HepG2 (cell line): Measurements from ENCODE around the gene ACADS. TPM values are rescaled to one million over a fixed set of nuclear protein-coding genes. Genes with fewer than 3 reads are reported as not detected.

Experiments used
- ATF7 ChIP-seq, 2 experiments: fragments of 450-650 bp in 1 of 2; sonication (generic) in 1 of 2; formaldehyde crosslinking in 1 of 2; IDR thresholded peaks; 2 replicates each; pipeline versions ENCODE4 v1.4.0 to v1.6.1; 2016 to 2020; ENCODE audit warnings: antibody characterized with exemption in 1 of 2, mild to moderate bottlenecking in 1 of 2, missing genetic modification reagents in 1 of 2
- ATRX ChIP-seq: sonication (generic); formaldehyde crosslinking; IDR thresholded peaks from 2 replicates; pipeline ENCODE4 v1.4.0; 2020; ENCODE audit warnings: missing genetic modification reagents, borderline replicate concordance
- CAMTA2 ChIP-seq: sonication (generic); formaldehyde crosslinking; IDR thresholded peaks from 2 replicates; pipeline ENCODE4 v1.4.0; 2020; ENCODE audit warnings: mild to moderate bottlenecking, missing genetic modification reagents, borderline replicate concordance
- GMEB1 ChIP-seq: sonication (generic); formaldehyde crosslinking; IDR thresholded peaks from 2 replicates; pipeline ENCODE4 v1.5.1; 2020; ENCODE audit warnings: missing genetic modification reagents, mild to moderate bottlenecking, borderline replicate concordance
- JARID2 ChIP-seq: sonication (generic); formaldehyde crosslinking; IDR thresholded peaks from 2 replicates; pipeline ENCODE4 v1.8.1; 2023; ENCODE audit warnings: missing genetic modification reagents, inconsistent platforms; ENCODE audit not compliant: insufficient replicate concordance
- KDM4B ChIP-seq: sonication (generic); formaldehyde crosslinking; IDR thresholded peaks from 2 replicates; pipeline ENCODE4 v1.4.0; 2020; ENCODE audit warnings: missing genetic modification reagents
- PRPF4 ChIP-seq: fragments of 200-400 bp; formaldehyde crosslinking; IDR thresholded peaks from 2 replicates; pipeline ENCODE4 v1.6.1; 2016; ENCODE audit warnings: low read length, low read depth; ENCODE audit not compliant: poor library complexity, severe bottlenecking
- SMAD3 ChIP-seq: sonication (generic); formaldehyde crosslinking; IDR thresholded peaks from 2 replicates; pipeline ENCODE4 v1.4.0; 2020; ENCODE audit warnings: missing genetic modification reagents
- SNAI1 ChIP-seq: sonication (generic); formaldehyde crosslinking; IDR thresholded peaks from 2 replicates; pipeline ENCODE4 v1.5.0; 2020; ENCODE audit warnings: mild to moderate bottlenecking, missing genetic modification reagents, borderline replicate concordance
- SP4 ChIP-seq: sonication (generic); formaldehyde crosslinking; IDR thresholded peaks from 2 replicates; pipeline ENCODE4 v1.8.1; 2023; ENCODE audit warnings: mild to moderate bottlenecking, missing genetic modification reagents
- TBP ChIP-seq: sonication (generic); formaldehyde crosslinking; IDR thresholded peaks from 2 replicates; pipeline ENCODE4 v1.5.0; 2020; ENCODE audit warnings: missing genetic modification reagents
- ZEB1 ChIP-seq: IDR thresholded peaks from 2 replicates; pipeline ENCODE4 v1.6.1; 2012; ENCODE audit warnings: mild to moderate bottlenecking, low read depth, inconsistent platforms; ENCODE audit not compliant: insufficient replicate concordance
- ZMYM4 ChIP-seq: sonication (generic); formaldehyde crosslinking; IDR thresholded peaks from 2 replicates; pipeline ENCODE4 v1.8.1; 2023; ENCODE audit warnings: mild to moderate bottlenecking, missing genetic modification reagents
- ZNF510 ChIP-seq: sonication (generic); formaldehyde crosslinking; IDR thresholded peaks from 2 replicates; pipeline ENCODE4 v1.4.0; 2020; ENCODE audit warnings: low read depth, mild to moderate bottlenecking, missing genetic modification reagents
- ZNF572 ChIP-seq: sonication (generic); formaldehyde crosslinking; IDR thresholded peaks from 2 replicates; pipeline ENCODE4 v1.5.1; 2020; ENCODE audit warnings: mild to moderate bottlenecking, missing genetic modification reagents
- ZNF678 ChIP-seq: sonication (generic); formaldehyde crosslinking; IDR thresholded peaks from 2 replicates; pipeline ENCODE4 v1.4.0; 2020; ENCODE audit warnings: mild to moderate bottlenecking, missing genetic modification reagents
- ZNF740 ChIP-seq: sonication (generic); formaldehyde crosslinking; IDR thresholded peaks from 2 replicates; pipeline ENCODE4 v1.4.0; 2020; ENCODE audit warnings: missing genetic modification reagents
- polyA plus RNA-seq, 8 experiments: library from polyadenylated mRNA; depleted of rRNA in 3 of 8; stranded (reverse) in 7 of 8; unstranded in 1 of 8; fragments of >200 nt; fragmentation: Illumina TruSeq in 4 of 8; extraction: Trizol in 4 of 8; gene quantifications; 2 replicates each; pipeline versions ENCODE4 v1.2.1 to v1.2.3, GENCODE V29; 2011 to 2016; ENCODE audit warnings: low read depth in 4 of 8, missing spikeins in 1 of 8, mixed read lengths in 1 of 8; ENCODE audit not compliant: insufficient read depth in 1 of 8
- total RNA-seq, 5 experiments: library from RNA; depleted of rRNA; stranded (reverse); fragments of >200 nt; fragmentation: Illumina TruSeq; extraction: Trizol; gene quantifications; 2 replicates each; pipeline ENCODE4 v1.2.3, GENCODE V29; 2016; ENCODE audit warnings: low read depth in 1 of 5
- TF ChIP-seq, protein P1 (sequence below): sonication (generic); formaldehyde crosslinking; IDR thresholded peaks from 2 replicates; pipeline ENCODE4 v1.4.0; 2020; ENCODE audit warnings: missing genetic modification reagents, borderline replicate concordance
- TF ChIP-seq, protein P2 (sequence below): sonication (generic); formaldehyde crosslinking; conservative IDR thresholded peaks from 2 replicates; pipeline ENCODE4 v1.4.0; 2020; ENCODE audit warnings: missing genetic modification reagents
- TF ChIP-seq, protein P3 (sequence below): sonication (generic); formaldehyde crosslinking; IDR thresholded peaks from 2 replicates; pipeline ENCODE4 v1.5.1; 2020; ENCODE audit warnings: missing genetic modification reagents, mild to moderate bottlenecking, borderline replicate concordance

ACADS gene
- total and polyA plus RNA-seq, 2 of the 13 experiments (the other 11 are each of a cell fraction or from before 2014, with no cell fraction given), result 17.4 to 27.7 TPM

DNA sequence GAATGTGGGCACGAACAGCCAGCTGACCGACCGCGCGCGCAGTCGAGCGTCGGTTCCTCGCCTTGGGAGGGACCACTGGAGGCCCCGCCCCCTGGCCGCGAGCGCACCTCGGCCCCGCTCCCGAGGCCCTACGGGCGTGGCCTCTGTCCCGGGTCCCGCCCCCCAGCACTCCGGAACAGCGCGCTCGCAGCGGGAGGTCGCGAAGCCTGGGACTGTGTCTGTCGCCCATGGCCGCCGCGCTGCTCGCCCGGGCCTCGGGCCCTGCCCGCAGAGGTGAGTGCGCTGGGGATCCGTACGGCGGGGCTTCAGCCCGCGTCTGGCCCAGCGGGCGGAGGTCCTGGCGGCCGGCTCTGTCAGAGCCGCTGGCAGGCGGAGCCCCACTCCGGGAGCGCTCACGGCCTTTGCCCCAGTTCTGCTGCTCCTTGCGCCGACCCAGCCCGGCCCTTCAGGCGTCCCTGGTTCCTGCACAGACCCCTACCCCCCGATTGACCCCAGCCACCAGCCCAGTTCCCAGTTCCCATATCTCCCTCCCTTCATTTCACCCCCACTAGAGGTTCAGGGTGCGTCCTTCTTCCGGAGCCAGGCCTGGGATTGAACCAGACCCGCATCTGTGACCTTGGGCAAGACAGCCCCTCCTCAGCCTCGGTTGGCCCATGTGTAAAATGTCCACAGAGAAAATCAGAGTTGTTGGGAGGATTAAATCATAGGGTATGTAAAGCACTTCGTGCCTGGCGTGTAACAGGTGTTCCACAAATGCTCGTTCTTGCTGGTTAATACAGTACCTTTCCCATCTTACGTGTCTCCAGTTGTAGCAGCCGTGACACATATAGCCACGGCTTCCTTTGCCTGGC is at the start of gene ACADS (continued):
- no peak for TF ChIP-seq GMEB1 (CRISPR knock-in tag)
- TF ChIP-seq, protein P1, sequence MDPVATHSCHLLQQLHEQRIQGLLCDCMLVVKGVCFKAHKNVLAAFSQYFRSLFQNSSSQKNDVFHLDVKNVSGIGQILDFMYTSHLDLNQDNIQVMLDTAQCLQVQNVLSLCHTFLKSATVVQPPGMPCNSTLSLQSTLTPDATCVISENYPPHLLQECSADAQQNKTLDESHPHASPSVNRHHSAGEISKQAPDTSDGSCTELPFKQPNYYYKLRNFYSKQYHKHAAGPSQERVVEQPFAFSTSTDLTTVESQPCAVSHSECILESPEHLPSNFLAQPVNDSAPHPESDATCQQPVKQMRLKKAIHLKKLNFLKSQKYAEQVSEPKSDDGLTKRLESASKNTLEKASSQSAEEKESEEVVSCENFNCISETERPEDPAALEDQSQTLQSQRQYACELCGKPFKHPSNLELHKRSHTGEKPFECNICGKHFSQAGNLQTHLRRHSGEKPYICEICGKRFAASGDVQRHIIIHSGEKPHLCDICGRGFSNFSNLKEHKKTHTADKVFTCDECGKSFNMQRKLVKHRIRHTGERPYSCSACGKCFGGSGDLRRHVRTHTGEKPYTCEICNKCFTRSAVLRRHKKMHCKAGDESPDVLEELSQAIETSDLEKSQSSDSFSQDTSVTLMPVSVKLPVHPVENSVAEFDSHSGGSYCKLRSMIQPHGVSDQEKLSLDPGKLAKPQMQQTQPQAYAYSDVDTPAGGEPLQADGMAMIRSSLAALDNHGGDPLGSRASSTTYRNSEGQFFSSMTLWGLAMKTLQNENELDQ (CRISPR knock-in tag), result no peak
- no peak for TF ChIP-seq PRPF4
- peak; percentile 30; the same call in 1 of the 2 replicates for TF ChIP-seq KDM4B (CRISPR knock-in tag)
- no peak for TF ChIP-seq ZNF678 (CRISPR knock-in tag)
- no peak for TF ChIP-seq CAMTA2 (CRISPR knock-in tag)
- no peak for TF ChIP-seq TBP (CRISPR knock-in tag)
- TF ChIP-seq ATRX (CRISPR knock-in tag), result no peak
- TF ChIP-seq JARID2 (CRISPR knock-in tag), result no peak
- peak; percentile 65 for TF ChIP-seq ZMYM4
- TF ChIP-seq SNAI1 (CRISPR knock-in tag), result no peak
- TF ChIP-seq, protein P2, sequence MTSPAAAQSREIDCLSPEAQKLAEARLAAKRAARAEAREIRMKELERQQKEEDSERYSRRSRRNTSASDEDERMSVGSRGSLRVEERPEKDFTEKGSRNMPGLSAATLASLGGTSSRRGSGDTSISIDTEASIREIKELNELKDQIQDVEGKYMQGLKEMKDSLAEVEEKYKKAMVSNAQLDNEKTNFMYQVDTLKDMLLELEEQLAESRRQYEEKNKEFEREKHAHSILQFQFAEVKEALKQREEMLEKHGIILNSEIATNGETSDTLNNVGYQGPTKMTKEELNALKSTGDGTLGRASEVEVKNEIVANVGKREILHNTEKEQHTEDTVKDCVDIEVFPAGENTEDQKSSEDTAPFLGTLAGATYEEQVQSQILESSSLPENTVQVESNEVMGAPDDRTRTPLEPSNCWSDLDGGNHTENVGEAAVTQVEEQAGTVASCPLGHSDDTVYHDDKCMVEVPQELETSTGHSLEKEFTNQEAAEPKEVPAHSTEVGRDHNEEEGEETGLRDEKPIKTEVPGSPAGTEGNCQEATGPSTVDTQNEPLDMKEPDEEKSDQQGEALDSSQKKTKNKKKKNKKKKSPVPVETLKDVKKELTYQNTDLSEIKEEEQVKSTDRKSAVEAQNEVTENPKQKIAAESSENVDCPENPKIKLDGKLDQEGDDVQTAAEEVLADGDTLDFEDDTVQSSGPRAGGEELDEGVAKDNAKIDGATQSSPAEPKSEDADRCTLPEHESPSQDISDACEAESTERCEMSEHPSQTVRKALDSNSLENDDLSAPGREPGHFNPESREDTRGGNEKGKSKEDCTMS (CRISPR knock-in tag), result no peak
- no peak for TF ChIP-seq ZEB1
- no peak for TF ChIP-seq SMAD3 (CRISPR knock-in tag)
- no peak for TF ChIP-seq ZNF572 (CRISPR knock-in tag)
- TF ChIP-seq ZNF740 (CRISPR knock-in tag), result no peak
- no peak for TF ChIP-seq ATF7 (IDR thresholded peaks at IDR 0.05)
- no peak for TF ChIP-seq ATF7 (CRISPR knock-in tag; IDR thresholded peaks at IDR 0.05)
- TF ChIP-seq SP4 (CRISPR knock-in tag), result peak; percentile 93
- TF ChIP-seq, protein P3, sequence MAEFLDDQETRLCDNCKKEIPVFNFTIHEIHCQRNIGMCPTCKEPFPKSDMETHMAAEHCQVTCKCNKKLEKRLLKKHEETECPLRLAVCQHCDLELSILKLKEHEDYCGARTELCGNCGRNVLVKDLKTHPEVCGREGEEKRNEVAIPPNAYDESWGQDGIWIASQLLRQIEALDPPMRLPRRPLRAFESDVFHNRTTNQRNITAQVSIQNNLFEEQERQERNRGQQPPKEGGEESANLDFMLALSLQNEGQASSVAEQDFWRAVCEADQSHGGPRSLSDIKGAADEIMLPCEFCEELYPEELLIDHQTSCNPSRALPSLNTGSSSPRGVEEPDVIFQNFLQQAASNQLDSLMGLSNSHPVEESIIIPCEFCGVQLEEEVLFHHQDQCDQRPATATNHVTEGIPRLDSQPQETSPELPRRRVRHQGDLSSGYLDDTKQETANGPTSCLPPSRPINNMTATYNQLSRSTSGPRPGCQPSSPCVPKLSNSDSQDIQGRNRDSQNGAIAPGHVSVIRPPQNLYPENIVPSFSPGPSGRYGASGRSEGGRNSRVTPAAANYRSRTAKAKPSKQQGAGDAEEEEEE (CRISPR knock-in tag), result no peak
- peak; percentile 68; the same call in 1 of the 2 replicates for TF ChIP-seq ZNF510
